Activated CD8-positive, alpha-beta memory T cell treated with anti-CD3 and anti-CD28 coated beads, Interleukin-2, amount 50 U/mL, for 4 hours (primary cell): Measurements from ENCODE around the gene STOX1.
"Not testable (repeated sequence)": the region's sequence is repeated elsewhere in the genome, so short reads cannot be mapped to it uniquely, and the experiment has no call there.

Source experiments
- DNase-seq: peaks from one replicate; pipeline ENCODE4 v3.0.0-alpha.2; 2020

The STOX1 gene

DNA sequence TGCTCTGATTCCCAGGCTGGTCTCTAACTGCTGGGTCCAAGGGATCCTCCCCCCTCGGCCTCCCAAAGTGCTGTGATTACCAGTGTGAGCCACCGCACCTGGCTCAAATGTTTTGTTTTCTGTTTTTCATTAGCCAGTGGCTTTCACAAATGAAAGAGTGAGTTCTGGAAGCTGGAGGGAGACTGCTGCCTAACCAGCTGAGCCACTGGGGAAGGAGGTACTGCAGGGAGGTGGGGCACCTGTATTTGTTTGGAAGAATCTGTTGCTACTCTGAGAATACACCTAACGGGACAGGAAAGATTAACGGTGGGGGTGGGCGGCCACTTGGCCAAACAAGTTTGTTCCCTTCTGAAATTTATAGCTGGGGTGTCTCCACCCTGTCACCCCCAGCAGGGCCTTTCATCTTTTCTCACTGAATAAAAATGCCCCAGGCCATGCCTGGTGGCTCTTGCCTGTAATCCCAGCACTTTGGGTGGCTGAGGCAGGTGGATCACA is 4.7 kb downstream of the STOX1 start:
- no peak for DNase-seq

DNA sequence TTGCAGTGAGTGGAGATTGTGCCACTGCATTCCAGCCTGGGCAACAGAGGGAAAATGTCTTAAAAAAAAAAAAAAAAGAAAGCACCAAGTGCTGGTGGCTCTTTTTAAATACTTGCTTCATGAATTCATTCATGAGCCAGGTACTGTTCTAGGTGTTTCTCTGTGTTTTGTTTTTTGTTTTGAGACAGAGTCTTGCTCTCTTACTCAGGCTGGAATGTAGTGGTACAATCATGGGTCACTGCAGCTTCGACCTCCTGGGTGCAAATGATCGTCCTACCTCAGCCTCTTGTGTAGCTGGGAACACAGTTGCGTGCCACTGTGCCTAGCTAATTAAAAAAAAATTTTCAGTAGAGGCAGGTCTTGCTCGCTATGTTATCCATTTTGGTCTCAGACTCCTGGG is 5.3 kb downstream of the STOX1 start:
- no peak for DNase-seq

DNA sequence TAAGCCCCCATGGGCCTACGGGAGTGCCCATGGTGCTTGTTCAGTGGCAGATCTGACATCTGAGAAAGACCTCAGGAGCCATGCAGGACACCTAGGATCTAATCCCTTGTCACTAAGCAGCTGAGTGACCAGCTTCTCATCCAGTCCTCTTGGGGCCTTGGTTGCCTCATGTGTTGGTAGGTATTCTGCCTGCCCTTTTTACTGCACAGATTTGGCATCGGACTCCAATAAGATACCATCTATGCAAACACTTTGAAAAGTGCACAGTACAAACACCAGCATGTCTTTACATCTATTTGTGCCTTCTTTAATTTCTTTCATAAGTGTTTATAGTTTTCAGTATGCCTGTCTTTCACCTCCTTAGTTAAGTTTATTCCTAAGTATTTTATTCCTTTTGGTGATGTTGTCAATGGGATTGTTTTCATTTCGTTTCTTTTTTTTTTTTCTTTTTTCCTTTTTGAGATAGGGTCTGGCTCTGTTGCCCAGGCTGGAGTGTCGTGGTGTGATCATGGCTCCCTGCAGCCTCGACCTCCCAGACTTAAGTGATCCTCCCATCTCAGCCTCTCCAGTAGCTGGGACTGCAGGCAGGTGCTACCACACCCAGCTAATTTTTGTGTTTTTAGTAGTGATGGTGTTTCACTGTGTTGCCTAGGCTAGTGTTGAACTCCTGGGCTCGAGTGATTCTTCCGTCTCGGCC is 10.4 kb downstream of the STOX1 start:
- no peak for DNase-seq

DNA sequence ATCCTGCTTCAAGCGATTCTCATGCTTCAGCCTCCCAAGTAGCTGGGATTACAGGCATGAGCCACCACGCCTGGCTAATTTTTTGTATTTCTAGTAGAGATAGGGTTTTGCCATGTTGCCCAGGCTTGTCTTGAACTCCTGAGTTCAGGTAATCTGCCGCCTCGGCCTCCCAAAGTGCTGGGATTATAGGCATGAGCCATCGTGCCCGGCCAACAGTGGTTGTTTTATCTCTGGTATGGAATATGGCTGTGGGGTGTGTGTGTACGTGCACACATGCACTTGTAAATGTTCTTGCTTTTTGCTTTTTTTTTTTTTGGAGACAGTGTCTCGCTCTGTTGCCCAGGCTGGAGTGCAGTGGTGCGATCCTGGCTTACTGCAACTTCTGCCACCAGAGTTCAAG is 13.3 kb downstream of the STOX1 start:
- not testable (repeated sequence) for DNase-seq

DNA sequence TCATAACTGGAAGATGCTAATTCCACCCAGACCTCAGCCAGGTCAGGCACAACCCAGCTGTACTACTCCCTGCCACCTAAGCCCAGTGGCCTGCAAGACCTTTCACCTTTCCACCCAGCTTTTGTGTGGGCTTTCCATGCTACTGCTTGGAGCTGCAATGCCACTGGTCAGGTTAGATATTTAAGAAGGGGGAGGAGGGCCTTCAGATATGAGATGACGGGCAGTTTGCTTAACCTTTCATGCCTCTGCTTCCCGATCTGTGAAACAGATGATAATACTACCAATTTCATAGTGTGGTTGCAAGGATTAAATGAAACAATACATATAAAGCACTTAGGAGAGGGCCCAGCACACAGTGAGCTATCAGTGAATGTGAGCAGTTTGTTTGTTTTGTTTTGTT is 20.9 kb downstream of the STOX1 start:
- no peak for DNase-seq

DNA sequence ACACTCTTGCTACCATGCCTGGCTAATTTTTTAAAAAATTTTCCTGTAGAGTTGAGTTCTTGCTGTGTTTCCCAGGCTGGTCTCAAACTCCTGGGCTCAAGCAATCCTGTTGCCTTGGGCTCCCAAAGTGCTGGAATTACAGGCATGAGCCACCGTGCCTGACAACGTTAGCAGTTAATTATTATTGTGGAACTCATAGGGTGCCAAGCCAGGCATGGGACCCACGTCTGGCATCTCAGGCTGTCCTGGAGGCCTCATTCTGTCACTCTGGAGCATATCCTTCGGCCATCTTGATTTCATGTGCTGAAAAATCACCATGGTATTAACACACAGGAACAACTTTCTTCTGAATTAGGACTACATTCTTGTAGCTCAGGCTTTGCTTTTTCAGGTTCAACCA is 21.5 kb downstream of the STOX1 start:
- no peak for DNase-seq

DNA sequence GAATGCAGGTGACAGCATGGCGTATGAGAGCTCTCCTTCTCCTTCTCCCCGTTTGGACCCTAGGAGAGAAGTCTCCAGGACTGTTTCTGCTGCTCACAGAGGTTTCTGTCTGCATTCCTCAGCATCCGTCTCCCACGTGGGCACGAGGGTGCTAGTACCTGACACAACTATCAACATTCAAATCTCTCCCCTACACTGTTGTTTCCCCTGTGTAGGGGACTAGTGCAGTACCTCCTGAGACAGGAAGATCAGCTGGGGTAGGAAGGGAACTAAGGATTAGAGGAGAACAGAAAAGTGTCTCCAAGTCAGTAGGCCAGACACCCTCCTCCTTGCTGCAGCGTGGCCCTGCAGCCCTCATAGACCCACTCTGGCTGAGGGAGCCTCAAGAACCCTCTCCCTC is 29.0 kb downstream of the STOX1 start:
- DNase-seq: no peak

DNA sequence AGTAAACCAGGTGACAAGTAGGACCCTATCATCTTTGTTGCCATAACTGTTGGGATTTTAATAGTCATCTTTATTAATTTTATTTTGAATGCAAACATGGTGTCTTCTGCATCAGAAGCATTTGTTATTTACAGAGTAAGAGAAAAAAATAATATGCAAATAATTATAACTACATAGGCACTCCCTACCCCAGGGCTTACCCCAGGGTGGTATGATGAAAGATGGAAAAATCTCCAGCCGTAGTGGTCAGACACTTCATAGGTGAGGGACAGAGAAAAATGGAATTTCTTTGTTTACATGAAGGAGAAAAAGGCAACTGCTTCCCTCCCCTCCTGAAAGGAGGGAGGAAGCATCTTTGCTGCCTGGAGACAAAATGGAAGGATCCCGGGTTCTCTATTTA is 29.7 kb downstream of the STOX1 start:
- DNase-seq: no peak

DNA sequence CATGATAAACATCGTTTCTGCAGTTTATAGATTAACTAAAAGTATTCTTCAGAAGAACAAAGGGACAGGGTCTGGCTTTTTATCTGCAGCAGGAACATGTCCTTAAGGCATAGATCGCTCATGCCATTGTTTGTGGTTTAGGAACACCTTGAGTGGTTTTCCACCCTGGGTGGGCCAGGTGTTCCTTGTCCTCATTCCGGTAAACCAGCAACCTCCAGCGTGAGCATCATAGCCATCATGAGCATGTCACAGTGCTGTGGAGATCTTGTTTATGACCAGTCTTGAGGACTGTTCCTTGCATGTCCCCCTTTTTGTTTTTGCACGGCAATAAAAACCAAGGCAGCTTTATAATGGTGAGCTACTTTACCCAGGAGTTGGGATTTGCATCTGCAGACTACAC is 33.9 kb downstream of the STOX1 start:
- DNase-seq: no peak

DNA sequence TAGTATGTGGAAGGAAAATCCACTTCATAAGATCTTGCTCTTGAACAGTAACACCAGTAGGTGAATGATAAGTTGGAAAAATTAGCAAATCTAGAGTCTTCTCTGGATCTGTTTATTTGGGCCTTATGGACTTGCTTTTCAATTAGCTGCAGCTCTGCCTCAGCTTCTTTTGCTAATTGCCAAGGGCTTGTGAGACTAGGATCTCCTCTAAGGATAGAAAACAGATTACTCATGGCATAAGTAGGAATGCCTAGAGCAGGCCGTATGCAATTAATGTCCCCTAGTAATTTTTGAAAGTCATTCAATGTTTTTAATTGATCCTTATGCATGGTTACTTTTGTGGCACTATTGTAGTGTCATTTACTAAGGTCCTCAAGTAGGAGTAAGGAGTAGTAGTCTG is 37.3 kb downstream of the STOX1 start:
- no peak for DNase-seq

DNA sequence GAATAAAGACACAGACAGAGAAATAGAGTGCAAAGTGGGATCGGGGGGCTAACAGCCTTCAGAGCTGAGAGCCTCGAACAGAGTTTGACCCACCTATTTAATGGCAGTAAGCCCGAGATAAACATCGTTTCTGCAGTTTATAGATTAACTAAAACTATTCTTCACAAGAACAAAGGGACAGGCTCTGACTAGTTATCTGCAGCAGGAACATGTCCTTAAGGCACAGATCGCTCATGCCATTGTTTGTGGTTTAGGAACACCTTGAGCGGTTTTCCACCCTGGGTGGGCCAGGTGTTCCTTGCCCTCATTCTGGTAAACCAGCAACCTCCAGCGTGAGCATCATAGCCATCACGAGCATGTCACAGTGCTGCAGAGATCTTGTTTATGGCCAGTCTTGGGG is 40.8 kb downstream of the STOX1 start:
- not testable (repeated sequence) for DNase-seq

DNA sequence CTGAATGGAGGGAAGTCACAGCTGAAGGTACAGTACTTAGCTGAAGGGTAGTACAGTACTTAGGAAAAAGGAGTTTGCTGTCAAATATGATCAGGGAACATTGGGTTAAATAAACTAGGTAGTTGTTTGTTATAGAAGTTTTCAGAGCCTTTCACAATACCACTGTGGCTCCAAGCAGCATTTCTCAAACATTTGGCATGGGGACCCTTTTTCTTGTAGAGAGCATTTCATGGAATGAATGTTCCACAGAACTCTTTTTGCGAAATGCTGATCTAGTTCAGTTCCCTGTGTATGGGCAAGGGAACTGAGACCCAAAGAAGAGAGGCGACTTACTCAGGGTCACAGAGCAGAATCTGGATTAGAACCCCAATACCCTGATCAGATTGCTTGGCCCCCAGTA is 42.3 kb downstream of the STOX1 start:
- DNase-seq: no peak

DNA sequence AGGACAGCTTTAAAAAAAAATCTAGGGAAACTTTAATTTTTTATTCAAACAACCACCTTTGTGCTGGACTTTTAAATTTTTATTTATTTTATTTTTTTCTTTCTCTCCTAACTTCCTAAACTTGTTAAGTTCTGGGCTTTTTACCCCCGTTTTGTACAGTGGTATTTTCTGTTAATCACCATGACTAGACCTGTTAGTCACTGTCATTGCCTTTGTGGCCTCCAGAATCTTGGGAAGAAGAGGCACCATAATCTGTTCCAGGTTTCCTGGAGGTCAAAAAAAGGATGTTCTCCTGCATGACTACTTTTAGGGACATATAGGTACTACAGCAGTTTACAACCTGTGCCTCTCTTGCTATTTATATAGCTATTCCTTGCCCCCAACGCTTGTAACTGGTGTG is 42.7 kb downstream of the STOX1 start:
- no peak for DNase-seq

DNA sequence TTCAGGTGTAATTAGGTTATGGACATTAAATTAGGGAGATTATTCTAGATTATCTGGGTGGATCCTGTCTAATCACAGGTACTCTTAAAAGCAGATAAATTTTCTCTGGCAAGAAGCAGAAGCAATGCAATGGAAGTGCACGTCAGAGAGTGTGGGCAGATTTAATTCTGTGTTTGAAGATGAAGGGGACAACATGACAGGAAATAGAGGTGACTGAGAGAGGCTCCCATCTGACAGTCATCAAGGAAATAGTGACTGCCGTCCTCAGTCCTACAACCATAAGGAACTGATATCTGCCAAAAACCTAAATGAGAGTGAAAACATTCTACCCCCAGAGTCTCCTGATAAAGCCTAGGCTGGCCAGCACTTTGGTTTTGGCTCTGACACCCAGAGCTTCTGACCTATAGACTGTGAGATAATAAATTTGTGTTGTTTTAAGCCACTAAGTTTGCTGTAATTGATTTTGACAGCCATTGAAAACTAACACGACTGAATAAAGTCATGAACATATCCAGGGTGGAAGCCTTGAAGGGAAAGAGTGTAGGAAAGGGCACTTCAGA is 43.3 kb downstream of the STOX1 start:
- DNase-seq: no peak

DNA sequence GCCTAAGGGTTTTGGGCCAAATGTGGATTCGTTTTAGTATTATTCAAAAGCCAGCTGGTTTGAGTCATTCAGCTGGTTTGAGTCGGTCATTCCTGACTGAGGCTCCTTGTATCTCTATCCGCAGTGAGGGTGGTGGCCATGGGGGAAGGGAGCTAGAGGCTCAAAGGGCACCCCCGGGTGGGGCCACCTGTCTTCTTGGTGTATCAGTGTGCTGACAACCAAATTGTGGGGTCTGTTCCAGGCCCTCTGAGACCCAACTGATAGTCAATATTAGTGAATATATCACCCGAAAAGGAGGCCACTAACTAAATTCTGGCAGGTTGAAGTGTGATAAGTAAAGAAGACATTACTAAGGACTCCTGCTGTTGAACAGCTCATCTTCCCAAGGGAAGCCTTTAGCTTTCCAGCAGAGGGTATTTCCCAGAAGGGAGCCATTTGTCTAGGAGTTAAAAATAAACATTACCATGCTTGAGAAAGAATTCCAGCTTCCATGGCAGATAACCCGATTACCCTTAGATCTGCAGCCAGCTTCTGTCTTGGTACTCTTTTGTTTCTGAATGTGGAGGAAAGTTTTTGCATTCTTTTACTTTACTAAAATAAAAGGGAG is 43.9 kb downstream of the STOX1 start:
- DNase-seq: no peak

DNA sequence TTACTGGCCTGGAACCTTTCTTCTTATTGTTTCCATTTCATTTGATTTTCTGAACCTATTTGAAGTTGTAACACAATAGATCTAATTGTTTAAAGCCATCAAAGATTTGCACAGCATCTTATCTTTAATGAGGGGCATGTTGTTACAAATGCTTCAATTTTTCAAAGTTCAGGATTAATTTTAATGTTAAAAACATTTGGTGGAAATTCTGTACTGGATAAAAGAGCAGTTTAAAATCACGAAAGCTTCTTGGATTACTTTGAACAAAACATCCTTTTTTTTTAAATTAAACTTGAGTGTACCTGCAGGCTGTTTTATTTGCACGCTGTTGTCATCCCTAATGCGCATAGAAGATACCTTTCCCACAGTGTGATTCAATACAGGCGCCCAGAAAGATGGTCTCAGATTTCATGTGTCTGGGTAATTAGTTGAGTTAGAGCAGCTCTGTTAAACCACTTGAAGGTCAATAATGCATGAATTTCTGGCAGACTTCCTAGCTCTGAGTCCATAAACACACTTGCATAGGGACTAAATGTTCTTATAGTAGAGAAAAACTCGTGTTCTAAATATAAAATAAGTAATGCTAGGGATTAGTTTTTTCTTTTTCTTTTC is 44.5 kb downstream of the STOX1 start:
- DNase-seq: no peak

DNA sequence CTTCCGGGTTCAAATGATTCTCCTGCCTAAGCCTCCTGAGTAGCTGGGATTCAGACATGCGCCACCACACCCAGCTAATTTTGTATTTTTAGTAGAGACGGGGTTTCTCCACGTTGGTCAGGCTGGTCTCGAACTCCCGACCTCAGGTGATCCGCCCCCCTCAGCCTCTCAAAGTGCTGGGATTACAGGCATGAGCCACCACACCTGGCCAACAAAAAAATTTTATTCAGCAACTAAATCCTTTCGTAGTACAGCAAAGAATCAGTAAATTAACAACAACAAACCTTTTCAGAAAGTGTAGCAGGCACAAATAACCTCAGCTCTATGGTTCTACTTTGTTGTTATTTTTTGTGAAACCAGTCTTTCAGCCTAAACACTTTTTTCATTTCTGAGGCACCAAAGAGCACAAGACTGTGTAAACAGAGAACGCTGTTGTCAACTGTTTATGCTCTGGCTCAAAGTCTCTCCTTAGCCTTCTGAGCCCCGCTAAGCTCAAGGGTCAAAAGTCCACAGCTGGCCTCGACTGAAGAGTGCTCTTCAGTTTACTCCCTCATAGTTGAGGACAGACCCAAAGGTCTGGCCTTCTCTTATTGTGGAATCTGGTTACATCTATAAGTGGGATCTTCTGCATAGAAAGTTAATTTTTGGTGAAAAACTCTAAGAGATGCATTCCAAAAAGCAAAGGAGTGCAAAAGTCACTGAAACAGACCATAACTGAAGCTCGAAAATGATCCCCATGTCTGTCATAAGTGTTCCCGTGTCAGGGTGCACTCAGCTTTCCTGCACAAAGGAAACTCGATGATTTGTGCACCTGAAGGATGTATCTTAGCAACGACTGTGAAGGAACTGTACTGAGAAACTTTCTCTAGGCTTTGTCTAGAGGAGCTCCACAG is 49.2 kb downstream of the STOX1 start:
- DNase-seq: no peak

DNA sequence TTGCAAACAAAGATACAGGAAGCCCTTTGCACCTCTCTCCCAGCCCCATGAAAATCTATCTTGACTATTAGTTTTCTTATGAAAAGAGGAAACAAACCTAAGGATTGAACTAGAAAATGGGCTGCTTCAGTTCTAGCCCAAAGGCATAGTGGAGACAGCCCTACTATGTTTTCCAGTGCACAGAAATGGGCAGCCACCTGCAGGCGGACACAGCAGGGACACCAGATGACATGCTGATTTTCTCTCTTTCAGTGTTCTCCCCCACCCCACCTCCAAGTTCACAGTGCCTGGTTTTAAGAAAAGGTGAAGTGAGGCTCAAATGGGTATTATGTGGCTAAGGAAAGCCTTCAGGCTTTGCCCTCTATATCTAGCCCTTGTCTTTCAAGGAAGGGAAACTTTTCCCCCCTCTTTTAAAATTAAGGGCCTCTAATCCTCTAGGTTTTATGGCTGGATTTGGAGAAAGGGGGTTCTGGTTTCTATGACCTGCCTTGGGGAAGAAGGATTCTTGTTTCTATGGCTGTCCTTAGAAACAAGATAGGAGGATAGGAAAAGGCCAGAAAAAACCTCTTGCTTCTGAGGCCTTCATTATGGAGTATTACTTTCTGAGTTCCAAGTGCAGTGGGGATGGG is 50.3 kb downstream of the STOX1 start:
- DNase-seq: no peak

DNA sequence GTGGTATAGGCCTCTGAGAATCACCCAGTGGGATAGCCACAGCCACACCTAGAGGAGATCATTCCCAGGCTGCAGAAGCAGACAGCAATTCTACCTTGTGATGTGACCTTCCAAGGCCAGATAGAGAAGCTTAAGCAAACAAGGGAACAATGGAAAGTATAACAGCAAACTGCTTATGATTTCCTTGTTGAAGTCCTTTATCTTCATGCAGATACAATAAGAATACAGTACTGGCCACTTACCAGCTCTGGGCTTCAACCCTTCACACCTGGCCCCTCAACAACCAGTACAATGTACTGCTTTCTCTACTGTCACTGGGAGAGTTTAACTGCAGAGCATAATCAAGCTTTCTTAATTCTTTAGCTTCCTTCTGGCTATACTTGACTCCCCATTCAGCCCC is 51.2 kb downstream of the STOX1 start:
- DNase-seq: no peak

DNA sequence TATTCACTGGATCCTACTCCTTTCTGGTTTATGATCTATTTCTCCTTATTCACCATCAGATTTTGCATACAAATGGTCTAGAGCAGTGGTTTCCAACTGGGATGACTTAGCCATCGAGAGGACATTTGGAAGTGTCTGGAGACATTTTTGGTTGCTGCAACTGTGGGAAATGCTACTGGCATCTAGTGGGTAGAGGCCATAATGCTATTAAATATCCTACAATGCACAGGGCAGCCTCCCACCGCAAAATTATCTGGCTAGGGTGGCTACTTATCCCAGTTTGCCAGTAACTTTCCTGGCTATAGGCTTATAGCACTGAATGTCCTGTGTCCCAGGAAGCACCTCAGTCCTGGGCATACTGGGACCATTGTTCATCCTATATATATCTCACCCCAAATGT is 52.3 kb downstream of the STOX1 start:
- DNase-seq: no peak

DNA sequence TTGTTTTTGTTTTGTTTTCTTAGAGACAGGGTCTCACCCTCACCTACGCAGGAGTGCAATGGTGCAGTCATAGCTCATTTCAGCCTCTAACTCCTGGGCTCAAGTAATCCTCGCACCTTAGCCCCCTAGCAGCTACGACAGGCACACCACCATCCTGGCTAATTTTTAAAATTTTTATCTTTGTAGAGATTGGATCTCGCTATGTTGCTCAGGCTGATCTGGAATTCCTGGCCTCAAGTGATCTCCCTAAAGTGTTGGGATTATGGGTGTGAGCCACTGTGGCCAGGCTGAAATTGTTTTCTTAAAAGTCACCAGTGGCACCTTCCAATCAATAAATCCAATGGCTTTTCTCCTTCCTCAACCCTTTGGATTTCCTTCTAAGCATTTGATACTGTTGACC is 52.9 kb downstream of the STOX1 start:
- no peak for DNase-seq

DNA sequence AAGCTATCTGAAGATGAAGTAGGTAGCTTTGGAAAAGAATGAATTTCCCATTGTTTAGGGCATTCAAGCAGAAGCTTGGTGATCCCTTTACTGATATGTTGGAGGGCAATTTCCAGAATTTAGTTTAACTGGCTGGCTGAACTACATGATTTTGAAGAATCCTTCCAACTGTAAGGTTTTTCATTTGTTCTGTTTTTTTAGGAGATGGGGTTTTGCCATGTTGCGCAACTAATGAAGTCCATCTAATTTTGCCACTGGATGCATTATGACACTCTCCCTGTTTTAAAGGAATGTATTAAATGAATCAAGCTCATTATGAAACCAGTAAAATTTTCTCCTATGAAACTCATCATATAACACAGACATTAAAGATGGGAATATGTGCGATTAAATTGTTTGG is 67.7 kb downstream of the STOX1 start:
- no peak for DNase-seq

DNA sequence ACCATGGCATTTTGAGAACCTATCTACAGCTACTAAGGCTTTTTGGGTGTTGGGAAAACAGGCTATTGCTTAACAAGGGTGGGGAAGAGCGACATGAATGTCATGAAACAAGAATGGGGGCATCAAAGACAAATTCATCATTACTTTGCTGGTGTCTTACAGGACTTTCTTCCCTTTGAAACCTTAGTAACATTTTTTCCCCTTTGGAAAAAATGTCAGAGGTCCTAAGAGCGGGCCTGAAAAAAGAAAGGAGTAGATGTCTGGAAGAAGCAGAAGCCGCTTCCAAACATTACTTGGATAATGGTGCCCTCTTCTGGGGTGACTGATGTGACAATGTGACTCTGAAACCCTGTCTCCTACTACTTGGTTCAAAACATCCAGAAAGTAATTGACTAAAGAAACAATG is 70.0 kb downstream of the STOX1 start:
- DNase-seq: no peak
